Retinal pigment epithelial cell (primary cell): Measurements from ENCODE around the gene NUDT3.

Experiments
- DNase-seq: peaks from one replicate; pipeline ENCODE4 v3.0.0-alpha.2; 2010; ENCODE audit warnings: low read depth
- H3K4me3 ChIP-seq: 2 replicates; pipeline ENCODE4 v1.5.1; 2011; ENCODE audit warnings: mild to moderate bottlenecking, low read length, control low read depth, moderate library complexity
- CTCF ChIP-seq: conservative IDR thresholded peaks from 2 replicates; pipeline ENCODE4 v1.5.1; 2011; ENCODE audit warnings: low read depth, low read length, control low read depth, inconsistent platforms

NUDT3 gene

DNA sequence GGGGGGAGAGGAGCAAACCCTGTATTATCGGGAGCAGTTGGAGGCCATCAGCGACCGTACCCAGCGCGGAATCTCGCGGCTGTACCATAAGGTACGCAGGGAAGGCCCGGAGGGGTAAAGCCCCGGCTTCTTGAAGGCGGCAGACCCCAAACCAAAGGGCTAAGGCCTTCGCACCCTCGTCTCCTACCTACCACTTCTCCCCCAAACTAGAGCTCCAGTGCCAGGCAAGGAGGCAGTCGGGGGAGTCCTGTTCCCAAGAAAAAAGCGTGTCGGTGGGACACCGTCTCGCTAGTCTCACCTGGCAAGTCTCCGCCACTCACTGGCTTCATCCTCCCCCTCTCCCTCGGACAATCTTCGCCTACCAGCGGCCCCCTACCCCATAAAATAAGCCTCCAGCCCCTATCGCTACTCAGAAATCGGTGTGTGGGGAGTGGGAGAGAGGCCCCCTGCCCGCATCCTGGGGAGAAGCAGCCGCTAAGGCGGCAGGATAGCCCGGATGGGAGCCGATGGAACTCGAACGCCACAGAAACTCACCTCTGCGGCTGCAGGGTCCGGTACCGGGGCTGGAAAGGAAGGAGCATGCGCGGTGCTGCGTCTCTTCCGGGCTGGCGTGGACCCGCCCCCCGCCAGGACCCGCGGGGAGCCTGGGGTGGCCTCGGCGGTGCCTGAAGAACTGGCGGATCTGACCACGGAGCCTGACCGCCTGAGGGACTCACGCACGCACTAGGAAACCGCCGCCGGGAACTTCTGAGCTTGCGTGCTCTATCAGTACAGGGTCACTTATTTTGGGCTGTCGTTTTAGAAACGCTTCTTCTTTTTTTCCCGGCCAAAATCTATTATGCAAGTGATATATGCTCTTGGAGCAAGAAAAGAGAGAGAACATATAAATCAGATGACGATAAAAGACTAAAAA, 33.3 kb upstream of the NUDT3 start, which contains the start of gene RPS10:
RPS10 (minus strand) TSS at position 572 of the 913 bp plus-strand sequence. CDS start 848 bp downstream, outside the sequence.
- peak within 1 kb of the TSS; percentile 84 for H3K4me3 ChIP-seq
- no peak for TF ChIP-seq CTCF
- peak; percentile 59 for DNase-seq

GRCh38 chr6:34425132-34425497, 32.6 kb upstream of the NUDT3 start:
- peak overlapping the region; percentile 84 for H3K4me3 ChIP-seq
- no peak for TF ChIP-seq CTCF
- no peak for DNase-seq

GRCh38 chr6:34424200-34425131, 32.0 kb upstream of the NUDT3 start:
- TF ChIP-seq CTCF = no peak
- H3K4me3 ChIP-seq = peak overlapping the region; percentile 84

DNA sequence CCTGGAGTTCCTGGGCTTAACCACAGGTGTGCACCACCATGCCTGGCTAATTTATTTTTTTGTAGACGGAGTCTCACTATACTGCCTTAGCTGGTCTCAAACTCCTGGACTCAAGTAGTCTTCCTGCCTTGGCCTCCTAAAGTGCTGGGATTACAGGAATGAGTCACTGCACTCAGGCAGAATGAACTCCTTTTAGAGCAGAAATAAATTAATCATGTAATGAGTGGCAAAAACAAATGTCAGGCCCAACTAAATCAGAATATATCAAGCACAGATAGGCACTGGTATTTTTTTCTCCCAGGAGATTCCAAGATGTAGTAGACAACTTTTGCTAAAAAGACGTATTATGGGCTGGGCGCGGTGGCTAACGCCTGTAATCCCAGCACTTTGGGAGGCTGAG, 30.8 kb upstream of the NUDT3 start:
- no peak for DNase-seq
- TF ChIP-seq CTCF = no peak
- no peak overlapping the region for H3K4me3 ChIP-seq

More at GRCh38 chr6:34424200-34425131, 32.0 kb upstream of the NUDT3 start:
- no peak for DNase-seq

DNA sequence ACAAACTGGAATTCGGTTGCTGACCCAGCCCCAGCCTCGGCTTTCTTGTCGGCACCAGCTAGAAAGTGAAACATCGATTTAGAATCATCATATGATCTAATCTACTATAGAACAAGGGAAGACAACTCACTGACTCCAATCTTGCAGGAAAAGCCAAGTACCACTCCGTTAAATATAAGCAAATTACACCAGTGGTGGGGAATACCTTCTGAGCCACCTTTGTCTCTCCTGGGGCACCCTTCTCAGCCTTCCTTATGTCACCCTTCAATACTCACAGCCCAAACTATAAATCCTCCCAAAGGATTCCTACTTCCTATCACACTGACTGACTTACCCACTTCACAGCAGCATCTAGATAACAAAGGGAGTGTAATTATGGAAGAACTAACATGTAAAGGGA, 25.9 kb upstream of the NUDT3 start:
- DNase-seq = no peak
- no peak for TF ChIP-seq CTCF

DNA sequence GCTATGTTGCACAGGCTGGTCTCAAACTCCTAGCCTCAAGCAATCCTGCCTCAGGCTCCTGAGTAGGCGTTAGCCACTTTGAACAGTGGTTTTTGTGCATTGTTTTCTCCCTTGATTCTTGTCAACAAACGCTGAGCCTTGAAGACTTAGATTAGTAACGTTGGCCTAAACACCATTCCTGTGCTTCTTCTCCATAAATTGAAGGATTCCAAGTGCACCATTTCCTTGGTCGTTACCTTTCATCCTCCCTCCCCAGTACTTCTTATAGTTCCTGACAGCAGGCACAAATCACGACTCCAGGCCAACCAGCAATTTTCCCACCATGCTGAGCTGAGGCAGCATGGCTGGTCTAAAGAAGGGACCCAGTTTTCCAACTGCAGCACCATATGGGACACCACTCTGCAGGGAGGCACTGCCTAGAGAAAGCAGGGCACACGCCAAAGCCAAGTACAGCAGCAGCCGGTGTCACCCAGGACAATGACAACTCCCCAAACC, 24.5 kb upstream of the NUDT3 start:
- TF ChIP-seq CTCF = no peak

More for the DNA sequence above, 25.9 kb upstream of the NUDT3 start:
- H3K4me3 ChIP-seq = no peak overlapping the region

More for the DNA sequence above, 24.5 kb upstream of the NUDT3 start:
- no peak for DNase-seq
- no peak overlapping the region for H3K4me3 ChIP-seq
